Ectodermal cell (in vitro differentiated cells): ENCODE data around the gene COL13A1.

Experiments used
- H3K27ac ChIP-seq: 2 replicates; pipeline ENCODE4 v1.7.0; 2013; ENCODE audit warnings: mild to moderate bottlenecking, low read depth, low read length; ENCODE audit not compliant: insufficient read depth, poor library complexity, severe bottlenecking
- H3K27me3 ChIP-seq: 2 replicates; pipeline ENCODE4 v1.7.0; 2013; ENCODE audit warnings: mild to moderate bottlenecking, low read length; ENCODE audit not compliant: insufficient read depth, control insufficient read depth, poor library complexity, severe bottlenecking
- H3K36me3 ChIP-seq: one replicate; pipeline ENCODE4 v1.7.0; 2013; ENCODE audit warnings: low read length; ENCODE audit not compliant: control insufficient read depth, insufficient read depth
- H3K4me1 ChIP-seq: one replicate; pipeline ENCODE4 v1.7.0; 2013; ENCODE audit warnings: low read length; ENCODE audit not compliant: control insufficient read depth, insufficient read depth
- H3K4me3 ChIP-seq: 2 replicates; pipeline ENCODE4 v1.7.0; 2013; ENCODE audit warnings: low read depth, low read length, control low read depth; ENCODE audit not compliant: insufficient read depth
- H3K9me3 ChIP-seq: 2 replicates; pipeline ENCODE4 v1.7.0; 2013; ENCODE audit warnings: mild to moderate bottlenecking, low read length, moderate library complexity; ENCODE audit not compliant: control insufficient read depth
- WGBS, 2 experiments: methylation state at CpG; one replicate each; pipeline ENCODE4 v1.1.7; 2013; ENCODE audit warnings: missing lambda C conversion rate in 2 of 2; 5-methylcytosine and 5-hydroxymethylcytosine counted together

The COL13A1 gene

DNA sequence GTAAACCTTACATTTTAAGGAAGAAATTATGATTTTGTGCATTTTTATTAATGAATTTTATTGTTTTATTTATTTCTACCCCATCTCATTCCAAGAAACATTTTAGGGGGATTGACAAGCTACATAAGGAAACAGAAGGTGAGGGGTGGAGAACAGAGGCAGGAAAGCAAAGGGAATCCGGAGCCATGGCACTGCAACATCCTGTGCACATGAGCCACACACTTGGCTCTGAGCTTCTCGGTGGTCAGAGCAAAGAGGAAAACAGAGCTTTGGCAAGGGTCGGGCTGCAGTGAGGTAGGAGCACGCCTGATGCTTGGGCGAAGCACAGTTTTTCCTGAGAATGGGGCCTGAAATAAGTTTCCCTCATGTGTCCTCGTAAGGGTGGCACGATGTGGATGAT lies 68.9 kb downstream of the COL13A1 start:
- H3K27me3 ChIP-seq = no peaks in the 10 kb centered on the region
- H3K9me3 ChIP-seq = no peaks in the 10 kb centered on the region
- 85 to 87% methylated on average over 7 of the region's 7 CpGs for WGBS, 2 experiments
- H3K4me3 ChIP-seq = no peak overlapping the region
- no peaks in the 10 kb centered on the region for H3K36me3 ChIP-seq
- no peak overlapping the region for H3K27ac ChIP-seq
- peaks cover 37% of the 10 kb centered on the region for H3K4me1 ChIP-seq

DNA sequence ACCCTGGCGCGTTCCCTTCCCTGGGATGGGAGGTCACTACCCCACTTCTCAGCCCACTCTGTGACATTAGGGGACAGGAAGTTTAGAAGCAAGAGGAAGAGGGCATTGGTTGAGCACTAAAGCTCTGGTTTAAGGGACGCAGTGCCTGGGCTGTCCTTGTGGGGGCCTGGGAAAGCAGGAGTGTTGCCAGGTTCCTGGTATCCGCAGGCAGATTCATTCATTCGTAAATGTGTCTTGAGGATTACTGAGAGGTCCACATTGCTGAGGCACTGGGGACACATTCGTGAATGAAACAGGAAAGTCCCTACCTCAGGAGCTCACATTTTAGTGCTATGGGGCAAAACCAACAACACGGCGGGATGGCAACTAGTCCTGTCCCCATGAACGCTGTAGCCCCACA lies 69.4 kb downstream of the COL13A1 start:
- H3K9me3 ChIP-seq = no peaks in the 10 kb centered on the region
- no peak overlapping the region for H3K27ac ChIP-seq
- H3K36me3 ChIP-seq = no peaks in the 10 kb centered on the region
- peaks cover 32% of the 10 kb centered on the region for H3K4me1 ChIP-seq
- 69 to 73% methylated on average over 9 of the region's 9 CpGs for WGBS, 2 experiments
- no peak overlapping the region for H3K4me3 ChIP-seq
- no peaks in the 10 kb centered on the region for H3K27me3 ChIP-seq

DNA sequence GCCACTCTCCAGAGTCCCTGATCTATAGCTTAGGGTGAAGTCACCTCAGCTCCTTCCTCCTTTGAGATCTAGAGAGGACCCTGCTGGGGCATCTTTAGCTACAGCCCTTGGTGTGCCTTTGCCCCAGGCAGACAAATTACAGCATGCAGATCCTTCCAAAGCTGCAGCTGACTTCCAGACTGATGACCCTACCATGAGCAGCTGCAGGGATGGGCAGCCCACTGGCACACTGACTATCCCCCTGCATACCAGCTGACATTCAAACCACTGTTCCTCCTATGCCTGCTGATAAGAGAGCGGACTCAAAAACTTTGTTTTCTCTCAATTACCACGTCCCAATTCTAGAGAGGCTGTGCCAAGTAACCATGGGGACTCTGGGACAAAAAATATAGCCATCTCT lies 70.6 kb downstream of the COL13A1 start:
- WGBS, 2 experiments = 66 to 74% methylated on average over 2 of the region's 2 CpGs
- Histone ChIP-seq H3K27me3 (no peaks in the 10 kb centered on the region), H3K27ac (no peak overlapping the region), H3K36me3 (no peaks in the 10 kb centered on the region), H3K9me3 (no peaks in the 10 kb centered on the region), H3K4me3 (no peak overlapping the region), H3K4me1 (peaks cover 23% of the 10 kb centered on the region)

DNA sequence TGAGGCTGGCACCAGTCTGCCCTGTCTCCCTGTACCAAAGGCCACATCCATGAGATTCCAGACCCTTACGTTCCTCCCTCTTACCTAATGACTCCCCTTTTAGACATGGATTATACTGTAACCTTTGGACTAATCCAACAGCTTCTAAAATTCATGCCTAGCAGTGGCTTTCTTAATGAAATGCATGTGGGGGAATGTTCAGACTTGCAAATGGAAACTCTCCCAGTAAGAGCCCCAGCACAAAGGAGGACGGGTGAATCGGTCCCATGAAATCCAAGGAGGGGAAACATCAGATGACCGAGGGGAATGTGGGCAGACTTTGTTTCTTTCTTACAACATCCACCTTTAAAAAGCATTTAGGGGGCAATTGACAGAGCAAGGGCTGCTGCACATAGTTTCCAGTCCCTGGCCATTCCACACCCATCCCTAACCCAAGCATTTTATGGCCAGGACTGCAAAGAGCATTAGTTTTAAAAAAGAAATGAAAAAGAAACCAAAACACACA lies 71.5 kb downstream of the COL13A1 start:
- no peaks in the 10 kb centered on the region for H3K27me3 ChIP-seq
- peaks cover 23% of the 10 kb centered on the region for H3K4me1 ChIP-seq
- no peak overlapping the region for H3K27ac ChIP-seq
- WGBS, 2 experiments = 37 to 53% methylated on average over 4 of the region's 4 CpGs
- H3K36me3 ChIP-seq = no peaks in the 10 kb centered on the region
- no peaks in the 10 kb centered on the region for H3K9me3 ChIP-seq
- no peak overlapping the region for H3K4me3 ChIP-seq

DNA sequence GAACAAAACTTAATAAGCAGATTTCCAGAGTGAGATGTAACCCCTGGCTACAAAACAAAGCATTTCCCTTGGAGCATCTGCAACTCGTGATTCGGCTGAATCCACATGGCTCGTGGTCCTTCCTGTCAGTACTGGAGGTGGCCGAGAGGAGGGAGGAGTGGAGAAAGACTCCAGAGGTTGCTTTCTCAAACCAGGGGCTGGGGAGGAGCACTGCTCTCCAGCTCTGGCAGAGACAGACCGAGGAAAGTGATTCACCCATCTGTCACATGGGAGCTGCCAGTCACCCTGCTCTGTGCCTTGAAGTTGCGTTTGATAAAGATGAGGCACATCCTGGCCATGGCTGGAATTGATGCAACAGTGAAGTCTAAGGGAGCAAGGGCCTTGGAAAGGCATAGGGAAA lies 72.7 kb downstream of the COL13A1 start:
- Histone ChIP-seq H3K36me3 (no peaks in the 10 kb centered on the region), H3K4me1 (peaks cover 16% of the 10 kb centered on the region), H3K9me3 (no peaks in the 10 kb centered on the region), H3K4me3 (no peak overlapping the region), H3K27me3 (no peaks in the 10 kb centered on the region), H3K27ac (no peak overlapping the region)
- WGBS, 2 experiments = 80 to 83% methylated on average over 6 of the region's 6 CpGs

DNA sequence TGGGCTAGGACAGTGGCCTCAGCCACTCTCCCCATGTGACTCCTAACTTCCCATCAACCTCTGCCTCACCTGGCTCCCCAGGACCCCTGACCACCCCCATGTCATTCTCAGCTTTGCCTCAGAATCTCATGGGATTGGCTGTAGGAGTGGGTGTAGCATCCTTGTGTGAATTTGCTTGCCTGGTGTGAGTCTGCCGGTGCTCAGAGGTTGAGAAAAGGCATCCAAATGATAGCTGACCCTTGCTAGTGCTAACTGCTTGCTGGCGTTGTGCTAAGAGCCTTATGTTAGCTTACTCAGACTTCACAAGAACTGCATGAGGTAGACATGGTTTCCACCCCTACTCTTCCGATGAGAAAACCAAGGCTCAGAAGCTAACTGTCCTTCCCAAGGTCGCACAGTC lies 74.2 kb downstream of the COL13A1 start:
- Histone ChIP-seq H3K36me3 (no peaks in the 10 kb centered on the region), H3K9me3 (no peaks in the 10 kb centered on the region), H3K27me3 (no peaks in the 10 kb centered on the region), H3K4me1 (peaks cover 29% of the 10 kb centered on the region), H3K4me3 (no peak overlapping the region), H3K27ac (no peak overlapping the region)
- 93 to 95% methylated on average over 4 of the region's 4 CpGs for WGBS, 2 experiments

DNA sequence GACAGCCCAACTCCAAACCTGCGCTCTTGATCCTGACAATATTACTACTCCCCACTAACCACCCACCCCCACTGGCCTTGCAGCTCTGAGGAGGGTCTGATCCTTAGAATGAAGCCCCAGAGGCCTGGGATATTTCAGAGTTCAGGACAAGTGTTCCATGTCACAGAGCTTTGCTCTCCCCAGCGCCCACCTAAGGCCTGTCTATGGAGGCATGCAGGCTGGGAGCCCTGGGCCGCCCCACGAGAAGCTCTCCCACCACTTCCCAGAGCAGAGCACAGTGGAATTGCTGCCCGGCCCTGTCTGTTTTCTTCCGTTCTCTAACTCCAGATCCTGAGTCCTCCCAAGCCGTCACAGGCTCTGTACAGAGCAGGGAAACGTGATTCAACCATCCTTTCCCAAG lies 74.6 kb downstream of the COL13A1 start:
- WGBS, 2 experiments = 90 to 91% methylated on average over 8 of the region's 8 CpGs

DNA sequence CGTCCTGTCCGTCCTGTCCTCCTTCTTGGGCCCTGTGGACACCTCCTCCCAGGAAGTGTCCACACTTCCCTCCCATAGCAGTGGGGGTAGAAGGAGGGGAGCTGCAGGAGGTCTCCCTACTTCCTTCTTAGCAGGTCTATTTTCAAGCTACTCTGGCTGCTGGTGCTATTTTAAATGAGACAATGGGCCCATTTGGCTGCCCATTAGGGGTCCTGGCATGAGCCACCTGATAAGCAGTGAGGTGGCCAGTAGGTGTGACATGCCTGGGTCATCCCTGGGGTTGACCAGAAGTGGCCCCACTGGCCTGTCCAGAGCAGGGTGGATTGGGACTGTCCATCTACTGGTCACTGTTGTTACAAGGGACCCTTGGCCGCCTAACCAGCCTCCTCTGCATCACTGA lies 75.2 kb downstream of the COL13A1 start:
- Histone ChIP-seq H3K27me3 (no peaks in the 10 kb centered on the region), H3K27ac (no peak overlapping the region), H3K36me3 (no peaks in the 10 kb centered on the region), H3K4me1 (peaks cover 29% of the 10 kb centered on the region), H3K4me3 (no peak overlapping the region), H3K9me3 (no peaks in the 10 kb centered on the region)
- 78 to 90% methylated on average over 3 of the region's 3 CpGs for WGBS, 2 experiments

More for the DNA sequence above, 74.6 kb downstream of the COL13A1 start:
- H3K27me3 ChIP-seq = no peaks in the 10 kb centered on the region
- H3K9me3 ChIP-seq = no peaks in the 10 kb centered on the region
- H3K27ac ChIP-seq = no peak overlapping the region
- H3K36me3 ChIP-seq = no peaks in the 10 kb centered on the region
- H3K4me3 ChIP-seq = no peak overlapping the region
- peaks cover 29% of the 10 kb centered on the region for H3K4me1 ChIP-seq

DNA sequence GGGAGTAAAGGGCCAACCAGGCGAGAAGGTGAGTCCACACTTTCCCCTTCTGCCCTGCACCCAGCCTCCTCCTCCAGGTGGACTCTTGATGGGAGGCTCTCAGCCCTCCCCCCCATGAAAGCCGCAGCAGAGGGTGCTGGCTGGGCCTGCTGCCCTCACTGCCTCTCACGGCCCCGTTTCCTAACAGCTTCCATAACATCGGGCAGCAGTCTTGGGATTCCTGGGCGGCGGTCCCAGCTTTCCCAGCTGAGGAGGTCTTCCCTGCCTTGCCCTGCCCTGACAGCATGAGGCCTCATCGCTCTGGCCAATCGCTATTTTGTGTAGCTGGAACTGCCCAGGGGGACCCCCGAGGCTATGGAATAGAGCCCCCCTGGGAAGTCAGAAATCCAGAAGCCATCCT lies 76.3 kb downstream of the COL13A1 start:
- H3K4me1 ChIP-seq = peaks cover 29% of the 10 kb centered on the region
- H3K4me3 ChIP-seq = no peak overlapping the region
- 76 to 77% methylated on average over 10 of the region's 10 CpGs for WGBS, 2 experiments
- no peak overlapping the region for H3K27ac ChIP-seq
- no peaks in the 10 kb centered on the region for H3K36me3 ChIP-seq
- no peaks in the 10 kb centered on the region for H3K9me3 ChIP-seq
- no peaks in the 10 kb centered on the region for H3K27me3 ChIP-seq

DNA sequence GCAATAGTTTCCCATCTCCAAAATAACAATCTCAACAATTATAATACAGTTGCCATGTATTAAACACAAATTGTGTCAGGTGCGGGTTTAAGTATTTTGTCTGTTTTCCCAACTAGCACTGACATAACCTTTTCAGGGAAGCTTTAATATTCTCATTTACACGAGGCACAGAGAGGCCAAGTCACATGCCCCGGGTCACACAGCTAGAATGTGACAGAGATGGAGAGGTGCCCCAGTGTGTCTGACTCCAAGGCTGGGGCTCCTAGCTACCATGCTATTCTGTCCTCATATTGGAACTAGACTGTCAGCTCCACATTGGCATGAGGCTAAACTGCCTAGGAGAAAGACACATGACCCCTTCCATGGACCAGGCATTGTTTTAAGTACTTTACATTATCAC lies 77.2 kb downstream of the COL13A1 start:
- H3K4me1 ChIP-seq = peaks cover 29% of the 10 kb centered on the region
- H3K4me3 ChIP-seq = no peak overlapping the region
- H3K36me3 ChIP-seq = no peaks in the 10 kb centered on the region
- no peaks in the 10 kb centered on the region for H3K27me3 ChIP-seq
- 94 to 96% methylated on average over 3 of the region's 3 CpGs for WGBS, 2 experiments
- no peak overlapping the region for H3K27ac ChIP-seq
- H3K9me3 ChIP-seq = no peaks in the 10 kb centered on the region

DNA sequence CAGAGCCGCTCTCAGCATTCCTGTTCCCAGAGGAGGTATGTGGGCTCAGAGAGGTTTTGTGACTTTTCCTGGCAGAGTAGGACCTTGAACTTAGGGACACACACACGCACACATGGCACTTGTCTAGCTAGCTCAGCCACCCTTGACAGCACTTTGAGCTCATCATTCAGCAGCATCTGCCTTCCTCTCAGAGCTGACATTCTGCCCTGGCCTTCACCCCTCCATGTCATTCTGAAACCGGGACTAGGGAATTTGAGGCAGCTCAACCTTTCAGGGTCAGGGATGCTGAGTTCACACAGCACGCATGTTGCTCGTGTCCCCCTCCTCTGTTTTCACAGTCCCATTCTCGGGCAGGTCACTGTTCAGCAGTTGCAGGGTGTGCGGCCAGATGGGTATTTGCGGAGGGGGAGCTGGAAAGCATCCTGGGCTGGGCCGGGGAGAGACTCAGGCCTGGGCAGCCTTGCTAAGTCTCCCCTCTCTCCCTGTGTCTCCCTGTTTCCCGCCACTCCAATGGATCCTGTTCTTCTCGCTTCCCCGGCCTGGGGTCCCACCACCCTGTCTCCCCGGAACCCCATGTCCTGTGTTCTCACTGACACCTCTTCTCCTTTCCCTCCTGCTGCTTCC lies 78.0 kb downstream of the COL13A1 start:
- H3K27ac ChIP-seq = no peak overlapping the region
- 77 to 79% methylated on average over 13 of the region's 13 CpGs for WGBS, 2 experiments
- no peaks in the 10 kb centered on the region for H3K36me3 ChIP-seq
- peaks cover 29% of the 10 kb centered on the region for H3K4me1 ChIP-seq
- H3K27me3 ChIP-seq = no peaks in the 10 kb centered on the region
- H3K9me3 ChIP-seq = no peaks in the 10 kb centered on the region
- H3K4me3 ChIP-seq = no peak overlapping the region
